Endothelial cell of umbilical vein (primary cell): Measurements from ENCODE around the gene KCTD1. TPM values are rescaled to one million over a fixed set of nuclear protein-coding genes. Genes with fewer than 3 reads are reported as not detected.

Source experiments
- BruUV-seq: library from RNA; stranded (reverse); fragments of 400-500 nt; replicated peaks from 2 replicates; lab custom pipeline; 2021; lab: Mats Ljungman, UMichigan
- CTCF ChIA-PET: fragments of 300-600, 350-600 bp; sonication (Branson Sonifier 250); formaldehyde crosslinking; loops from one replicate; lab custom pipeline; 2021; ENCODE audit warnings: antibody characterized with exemption, inconsistent platforms; lab: Charles Lee
- POLR2A ChIA-PET: fragments of 300-600, 350-600 bp; sonication (Branson Sonifier 250); formaldehyde crosslinking; loops from one replicate; lab custom pipeline; 2021; ENCODE audit warnings: antibody characterized with exemption, inconsistent platforms; lab: Charles Lee
- DNase-seq: peaks from one replicate; pipeline ENCODE4 v3.0.0-alpha.2; 2011; ENCODE audit warnings: low read depth, low spot score
- FAIRE-seq: peaks from 2 replicates; lab custom pipeline; 2011; peaks lifted over from hg19 to GRCh38; lab: Jason Lieb, UNC
- H2AFZ ChIP-seq: 2 replicates; pipeline ENCODE4 v1.6.0; 2012; ENCODE audit warnings: low read depth, low read length, control low read depth, inconsistent platforms
- H3K27ac ChIP-seq: 2 replicates; pipeline ENCODE4 v1.5.1; 2011; ENCODE audit warnings: low read depth, mild to moderate bottlenecking, control low read depth, low read length, moderate library complexity; ENCODE audit not compliant: insufficient read depth
- H3K27me3 ChIP-seq, 2 experiments: 2 replicates each; pipeline versions ENCODE4 v1.6.0 to v1.6.1; 2011; ENCODE audit warnings: low read length in 2 of 2, mixed read lengths in 1 of 2; ENCODE audit not compliant: control insufficient read depth in 2 of 2, insufficient read depth in 2 of 2
- H3K36me3 ChIP-seq, 2 experiments: 2 replicates in 1 of 2; 3 replicates in 1 of 2; pipeline ENCODE4 v1.5.1; 2011; ENCODE audit warnings: low read length in 2 of 2, mild to moderate bottlenecking in 1 of 2, moderate library complexity in 1 of 2; ENCODE audit not compliant: control insufficient read depth in 2 of 2, insufficient read depth in 2 of 2; ENCODE audit errors: extremely low read depth in 1 of 2
- H3K4me1 ChIP-seq: 3 replicates; pipeline ENCODE4 v1.5.1; 2011; ENCODE audit warnings: mild to moderate bottlenecking, low read length; ENCODE audit not compliant: control insufficient read depth, insufficient read depth; ENCODE audit errors: extremely low read depth
- H3K4me2 ChIP-seq: 2 replicates; pipeline ENCODE4 v1.6.1; 2011; ENCODE audit warnings: low read length, control low read depth, mixed read lengths; ENCODE audit not compliant: insufficient read depth
- H3K4me3 ChIP-seq, 3 experiments: fragments of 200-600 bp in 1 of 3; sonication (generic), shearing (Covaris generic) in 1 of 3; replicated peaks in 1 of 3; 2 replicates each; pipeline ENCODE4 v1.5.1; 2011 to 2016; ENCODE audit warnings: control low read depth in 3 of 3, low read length in 3 of 3, mild to moderate bottlenecking in 2 of 3, inconsistent platforms in 1 of 3, low read depth in 1 of 3, moderate library complexity in 1 of 3; ENCODE audit not compliant: insufficient read depth in 1 of 3
- H3K79me2 ChIP-seq: 2 replicates; pipeline ENCODE4 v1.6.0; 2012; ENCODE audit warnings: low read length, inconsistent platforms; ENCODE audit not compliant: control insufficient read depth, insufficient read depth
- H3K9ac ChIP-seq: replicated peaks from 2 replicates; pipeline ENCODE3; 2011; ENCODE audit warnings: low read length, control low read depth; ENCODE audit not compliant: insufficient read depth; ENCODE audit errors: extremely low read depth
- H3K9me1 ChIP-seq: replicated peaks from 3 replicates; pipeline ENCODE4 v1.6.0; 2011; ENCODE audit warnings: mild to moderate bottlenecking, low read length; ENCODE audit not compliant: control insufficient read depth, insufficient read depth; ENCODE audit errors: extremely low read depth
- H3K9me3 ChIP-seq: replicated peaks from 2 replicates; pipeline ENCODE4 v1.5.1; 2012; ENCODE audit warnings: low read length, inconsistent platforms; ENCODE audit not compliant: control insufficient read depth, insufficient read depth
- H4K20me1 ChIP-seq: replicated peaks from 2 replicates; pipeline ENCODE3; 2011; ENCODE audit warnings: mild to moderate bottlenecking, low read length; ENCODE audit not compliant: control insufficient read depth, insufficient read depth; ENCODE audit errors: extremely low read depth
- CTCF ChIP-seq, 2 donors: IDR thresholded peaks; 1 replicate in 1 of 2; 2 replicates in 1 of 2; pipeline ENCODE4 v1.5.1; 2011; ENCODE audit warnings: low read length in 2 of 2, mild to moderate bottlenecking in 2 of 2, moderate library complexity in 2 of 2, control low read depth in 1 of 2, inconsistent platforms in 1 of 2, low read depth in 1 of 2; ENCODE audit not compliant: insufficient read depth in 1 of 2; ENCODE audit errors: extremely low read depth in 1 of 2
- EZH2 ChIP-seq: IDR thresholded peaks from 2 replicates; pipeline ENCODE4 v1.6.1; 2012; ENCODE audit warnings: borderline replicate concordance, low read depth, mild to moderate bottlenecking, moderate library complexity, low read length, inconsistent platforms; ENCODE audit not compliant: severe bottlenecking
- FOS ChIP-seq: IDR thresholded peaks from 2 replicates; pipeline ENCODE4 v1.6.1; 2011; ENCODE audit warnings: mild to moderate bottlenecking, low read length, moderate library complexity, borderline replicate concordance; ENCODE audit not compliant: insufficient read depth
- GATA2 ChIP-seq: IDR thresholded peaks from 2 replicates; pipeline ENCODE4 v1.7.0; 2011; ENCODE audit warnings: low read depth, mild to moderate bottlenecking, moderate library complexity, mixed read lengths, low read length; ENCODE audit not compliant: insufficient read length, insufficient read depth
- JUN ChIP-seq: IDR thresholded peaks from 2 replicates; pipeline ENCODE4 v1.6.1; 2011; ENCODE audit warnings: borderline replicate concordance, low read depth; ENCODE audit not compliant: insufficient read length, insufficient read depth
- MAX ChIP-seq: IDR thresholded peaks from 2 replicates; pipeline ENCODE4 v1.6.1; 2011; ENCODE audit not compliant: insufficient read depth, insufficient read length
- MYC ChIP-seq: IDR thresholded peaks from one replicate; pipeline ENCODE4 v1.6.1; 2011; ENCODE audit warnings: mild to moderate bottlenecking, low read depth, low read length
- POLR2A ChIP-seq: IDR thresholded peaks from 2 replicates; pipeline ENCODE4 v1.6.1; 2012; ENCODE audit warnings: low read depth, mild to moderate bottlenecking, control low read depth, low read length
- POLR2AphosphoS5 ChIP-seq: IDR thresholded peaks from 2 replicates; pipeline ENCODE4 v1.6.1; 2012; ENCODE audit warnings: low read depth, mild to moderate bottlenecking, control low read depth, low read length, moderate library complexity; ENCODE audit not compliant: insufficient read depth
- dilution Hi-C: fragments of 300-500 bp; cut with MboI; formaldehyde crosslinking; loops from one replicate; pipeline ENCODE4 v1.15.0; 2019; ENCODE audit warnings: low sequenced_read_pairs; ENCODE audit not compliant: extremely low pct_ligation_motif_present
- intact Hi-C: fragments of 100-400 bp; cut with micrococcal nuclease; formaldehyde crosslinking; loops from one replicate; pipeline ENCODE4 v1.10.0; 2022
- polyA plus RNA-seq, 4 experiments: library from polyadenylated mRNA; depleted of rRNA in 3 of 4; stranded (reverse) in 3 of 4; unstranded in 1 of 4; fragments of >200 nt; gene quantifications; 2 replicates each; pipeline versions ENCODE4 v1.2.1 to v1.2.3, GENCODE V29; 2011 to 2012; ENCODE audit warnings: missing spikeins in 1 of 4
- total RNA-seq: library from RNA; stranded (reverse); gene quantifications from 2 replicates; pipeline ENCODE4 v1.2.3, GENCODE V29; 2021

Gene KCTD1
- total and polyA plus RNA-seq, 2 donors (not counting 3 experiments of a cell fraction or from before 2014, with no cell fraction given): 6.1 to 12.1 TPM

GRCh38 chr18:26536664-26537063, 11.7 kb downstream of the KCTD1 start:
- H3K9me3 ChIP-seq: no peaks in the 10 kb centered on the region
- no peaks in the 10 kb centered on the region for H3K36me3 ChIP-seq
- TF ChIP-seq MYC: no peak
- no peak for TF ChIP-seq POLR2AphosphoS5
- no peak for TF ChIP-seq POLR2A
- no peak for TF ChIP-seq JUN
- no peak for TF ChIP-seq FOS
- no peak for TF ChIP-seq CTCF (IDR thresholded peaks at IDR 0.05; ENCODE audit: extremely low read depth in 1 of 2, insufficient read depth in 1 of 2, low read depth in 1 of 2, low read length in 2 of 2)
- TF ChIP-seq EZH2: no peak
- no peak for TF ChIP-seq GATA2
- no peak for TF ChIP-seq MAX
- no peaks in the 10 kb centered on the region for H3K9me1 ChIP-seq
- no TSS peak for BruUV-seq
- no peaks in the 10 kb centered on the region for H3K27me3 ChIP-seq
- H3K27ac ChIP-seq: no peak overlapping the region
- POLR2A ChIA-PET: no interaction called here
- dilution Hi-C loops: no loop called here
- H2AFZ ChIP-seq: no peak overlapping the region
- DNase-seq (no peak), FAIRE-seq (no peak)
- H4K20me1 ChIP-seq: no peaks in the 10 kb centered on the region
- H3K4me2 ChIP-seq: no peak overlapping the region
- peaks cover 3% of the 10 kb centered on the region for H3K79me2 ChIP-seq
- intact Hi-C loops: no loop called here
- H3K4me3 ChIP-seq: no peak overlapping the region
- CTCF ChIA-PET: no interaction called here
- H3K9ac ChIP-seq: no peak overlapping the region
- H3K4me1 ChIP-seq: no peaks in the 10 kb centered on the region
